DMS53 treated with DMSO at 0.1 percent for 48 hours (cell line): ENCODE results near the gene AATK.
"Not testable (repeated sequence)": the region's sequence is repeated elsewhere in the genome, so short reads cannot be mapped to it uniquely, and the experiment has no call there.

Source experiments
- DNase-seq: peaks from one replicate; lab custom pipeline; 2025; ENCODE audit not compliant: unreplicated experiment; lab: John Stamatoyannopoulos, UW

The AATK gene

DNA sequence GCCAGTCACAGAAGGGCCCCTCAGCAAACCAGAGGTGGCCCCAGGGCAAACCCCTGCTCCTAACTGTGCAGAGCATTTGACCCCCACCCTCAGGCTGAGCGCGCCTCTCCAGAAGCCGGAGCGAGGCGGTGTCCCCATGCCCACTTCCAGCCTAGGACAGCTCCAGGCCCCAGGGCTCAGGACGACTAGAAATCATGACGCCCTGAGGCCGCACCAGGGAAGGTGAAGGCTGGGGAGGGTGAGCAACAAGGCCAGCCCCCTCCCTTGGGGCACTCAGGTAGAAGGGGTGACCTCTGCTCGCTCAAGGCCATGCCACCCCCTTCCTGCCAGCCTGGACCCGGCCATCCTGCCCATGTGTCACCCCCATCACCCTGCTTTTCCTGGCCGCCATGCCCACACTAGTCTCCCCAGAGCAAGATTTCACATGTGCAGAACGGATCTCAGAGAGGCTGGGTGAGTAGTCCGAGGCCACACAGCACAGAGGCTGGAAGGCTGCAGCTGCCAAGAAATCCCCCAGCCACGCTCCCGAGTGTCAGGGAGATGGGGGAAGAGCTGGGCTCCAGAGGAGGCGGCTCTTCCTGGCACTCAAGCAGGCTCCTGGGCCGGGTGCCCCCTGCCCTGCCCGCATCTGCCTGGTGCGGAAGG lies 2.8 kb downstream of the AATK start:
- no peak for DNase-seq

DNA sequence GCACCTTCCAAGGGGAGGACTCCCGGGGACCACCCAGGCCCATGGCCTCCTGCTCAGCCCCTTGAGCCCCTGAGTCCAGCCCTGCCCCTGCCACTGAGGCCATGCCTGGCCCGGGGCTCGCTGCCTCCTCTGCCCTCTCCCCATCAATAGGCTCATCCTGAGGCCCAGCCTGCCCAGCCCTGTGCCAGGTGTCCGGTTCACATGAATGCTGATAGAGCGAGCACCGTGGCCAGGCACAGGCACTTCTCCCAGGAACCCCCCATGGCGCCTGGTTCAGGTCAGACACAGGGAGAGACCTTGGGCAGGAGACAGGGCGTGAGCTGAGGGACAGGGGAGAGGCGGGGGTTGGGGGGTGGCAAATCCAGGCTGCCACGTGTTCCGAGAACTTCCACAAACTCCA lies 3.5 kb downstream of the AATK start:
- no peak for DNase-seq

DNA sequence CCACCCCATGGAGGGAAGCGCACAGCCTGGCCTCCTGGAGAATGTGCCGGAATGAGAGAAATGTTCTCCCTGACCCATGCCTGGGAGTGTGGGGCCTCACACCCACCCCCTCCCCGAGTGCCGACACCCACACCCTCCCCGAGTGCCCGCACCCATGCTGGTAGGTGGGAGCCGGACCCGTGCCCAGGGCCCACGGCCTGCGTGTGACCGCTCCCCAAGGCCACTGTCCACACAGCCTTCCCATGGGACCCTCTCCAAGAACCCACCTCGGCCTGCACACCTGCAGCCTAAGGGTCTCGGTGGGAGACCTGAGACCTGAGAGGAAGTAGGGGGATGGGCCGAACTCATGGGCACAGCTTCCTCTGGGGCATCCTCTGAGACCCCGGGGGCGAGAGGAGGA lies 4.0 kb downstream of the AATK start:
- DNase-seq = no peak

DNA sequence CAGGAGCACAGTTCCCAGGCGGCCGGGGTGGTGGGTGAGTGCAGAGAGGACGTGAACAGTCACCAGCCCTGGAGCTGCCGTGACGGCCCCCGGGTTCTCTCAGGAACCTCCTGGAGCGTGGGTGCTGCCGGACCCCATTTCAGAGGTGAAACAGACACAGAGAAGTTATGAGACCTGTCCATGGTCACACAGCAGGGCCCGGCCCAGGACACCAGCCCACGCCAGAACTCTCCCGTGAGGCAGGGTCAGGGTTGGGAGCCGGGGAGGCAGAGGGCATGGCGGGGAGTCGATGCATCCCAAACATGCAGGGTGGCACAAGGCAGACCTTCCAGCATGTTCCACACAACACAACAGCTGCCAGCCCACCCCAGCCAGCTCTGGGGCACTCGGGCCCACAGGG lies 4.5 kb downstream of the AATK start:
- DNase-seq = no peak

DNA sequence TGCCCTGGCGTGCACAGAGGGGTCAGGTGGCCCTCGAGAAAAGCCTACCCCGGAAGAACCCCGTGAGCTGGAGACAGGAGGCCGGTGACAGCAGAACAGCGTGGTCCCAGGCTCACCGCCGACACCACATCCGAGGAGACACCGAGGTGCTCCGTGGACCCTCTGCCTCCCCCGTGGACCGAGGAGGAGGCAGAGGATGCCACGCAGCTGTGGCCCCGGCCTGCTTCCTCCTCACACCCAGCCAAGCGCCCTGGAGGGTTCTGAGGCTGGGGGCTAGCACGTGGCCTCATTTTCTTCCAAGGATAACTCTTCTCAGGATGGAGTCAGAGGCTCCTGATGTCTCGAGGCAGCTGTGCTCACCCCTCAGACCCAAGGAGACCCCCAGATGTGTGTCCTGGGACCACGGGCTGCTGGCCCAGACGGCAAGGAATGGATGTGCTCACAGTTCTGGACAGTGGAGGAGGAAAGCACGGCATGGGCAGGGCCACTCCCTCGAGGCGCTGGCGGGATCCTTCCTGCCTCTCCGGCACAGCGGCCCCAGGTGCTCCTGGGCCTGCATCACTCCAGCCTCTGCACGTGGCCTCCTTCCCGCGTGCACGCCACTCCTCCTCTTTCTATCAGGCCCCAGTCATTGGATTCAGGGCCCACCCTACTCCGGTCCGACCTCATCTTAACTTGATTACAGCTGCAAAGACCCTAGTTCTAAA lies 5.1 kb downstream of the AATK start:
- no peak for DNase-seq

DNA sequence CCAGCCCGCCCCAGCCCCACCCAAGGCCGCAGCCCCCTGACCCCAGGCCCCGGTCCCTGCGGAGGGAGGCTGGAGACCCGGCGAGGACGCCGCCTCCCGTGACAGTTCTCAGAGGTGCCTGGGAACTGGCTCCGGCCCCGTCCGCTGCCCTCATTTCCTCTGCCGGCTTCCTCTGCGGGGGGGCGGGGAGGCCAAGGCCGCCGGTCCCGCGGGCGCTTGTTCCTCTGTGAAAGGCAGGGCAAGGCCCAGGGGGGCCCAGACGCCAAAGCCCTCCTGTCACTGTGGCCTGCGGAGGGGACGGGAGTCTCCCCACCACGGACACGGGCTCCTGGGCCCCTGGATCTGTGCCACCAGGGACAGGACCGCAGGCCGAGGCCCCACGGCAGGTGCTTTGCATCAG lies 5.7 kb downstream of the AATK start:
- DNase-seq = no peak

DNA sequence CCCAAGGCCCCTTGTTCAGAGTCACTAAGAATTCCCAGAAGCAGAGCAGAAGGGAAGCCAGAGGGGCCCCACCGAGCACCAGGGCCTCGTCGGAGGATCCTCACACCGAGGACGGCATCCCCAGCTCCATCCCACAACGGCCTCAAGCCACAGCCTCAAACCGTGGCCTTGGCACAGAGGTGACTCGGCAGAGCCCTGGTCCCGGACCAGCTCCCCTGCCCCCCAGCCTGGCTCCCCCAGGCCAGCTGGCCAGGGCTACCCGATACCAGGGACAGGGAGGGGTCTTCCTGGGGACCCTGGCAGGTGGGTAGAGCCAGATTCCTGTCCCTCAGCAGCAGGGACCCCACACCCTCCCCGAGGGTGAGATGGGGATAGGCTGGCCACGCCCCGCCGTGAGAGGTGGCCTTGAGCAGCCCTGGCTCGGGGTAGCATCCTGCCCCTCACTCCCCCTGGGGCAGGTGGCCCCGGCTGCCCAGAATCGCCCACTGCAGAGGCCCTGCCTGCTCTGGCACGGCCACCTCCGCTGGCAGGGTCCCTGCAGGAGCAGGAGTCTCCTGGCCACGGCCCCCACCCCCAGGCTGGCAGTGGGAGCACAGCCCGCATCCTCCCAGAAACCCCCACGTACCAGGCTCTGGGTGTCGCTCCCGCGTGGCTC lies 6.3 kb downstream of the AATK start:
- no peak for DNase-seq

DNA sequence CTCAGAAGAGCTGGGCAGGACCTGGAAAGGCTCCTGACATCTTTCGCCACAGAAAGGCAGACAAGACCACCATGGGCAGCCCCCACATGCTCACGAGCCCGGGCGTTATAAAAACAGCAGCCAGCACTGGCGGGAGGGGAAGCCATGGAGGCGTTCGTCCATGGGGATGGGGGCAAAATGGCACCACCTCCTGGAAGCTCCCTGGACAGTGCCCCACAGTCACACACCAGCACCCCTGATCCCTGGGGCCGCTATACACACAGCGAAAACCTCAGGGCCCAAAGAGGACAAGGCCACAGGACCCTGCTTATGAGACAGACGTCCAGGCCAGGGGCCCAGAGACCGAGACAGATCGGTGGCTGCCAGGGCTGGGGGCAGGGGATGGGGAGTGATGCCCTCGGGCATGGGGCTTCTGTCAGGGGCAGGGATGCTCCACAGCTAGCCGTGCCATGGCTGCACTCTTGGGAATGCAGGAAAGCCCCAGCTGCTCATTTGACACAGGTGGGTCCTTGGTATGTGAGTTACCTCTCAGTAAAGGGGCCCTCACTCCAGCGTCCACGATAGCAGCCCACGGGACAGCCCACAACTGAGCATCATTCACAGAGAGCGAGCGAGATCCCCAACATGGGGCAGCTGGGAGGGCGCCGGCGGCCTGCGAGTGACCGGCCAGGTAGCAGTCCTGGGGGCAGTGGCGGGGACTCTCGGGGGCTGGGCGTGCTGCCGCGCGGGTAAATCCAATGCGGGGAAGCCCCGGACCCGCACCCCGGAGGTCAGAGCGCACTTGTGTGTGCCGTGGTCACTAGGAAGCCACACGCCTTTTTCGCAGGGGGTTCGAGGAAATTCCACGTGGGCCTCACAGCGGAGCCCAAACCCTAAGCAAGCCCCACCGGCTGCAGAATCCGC lies 7.1 kb downstream of the AATK start:
- no peak for DNase-seq

DNA sequence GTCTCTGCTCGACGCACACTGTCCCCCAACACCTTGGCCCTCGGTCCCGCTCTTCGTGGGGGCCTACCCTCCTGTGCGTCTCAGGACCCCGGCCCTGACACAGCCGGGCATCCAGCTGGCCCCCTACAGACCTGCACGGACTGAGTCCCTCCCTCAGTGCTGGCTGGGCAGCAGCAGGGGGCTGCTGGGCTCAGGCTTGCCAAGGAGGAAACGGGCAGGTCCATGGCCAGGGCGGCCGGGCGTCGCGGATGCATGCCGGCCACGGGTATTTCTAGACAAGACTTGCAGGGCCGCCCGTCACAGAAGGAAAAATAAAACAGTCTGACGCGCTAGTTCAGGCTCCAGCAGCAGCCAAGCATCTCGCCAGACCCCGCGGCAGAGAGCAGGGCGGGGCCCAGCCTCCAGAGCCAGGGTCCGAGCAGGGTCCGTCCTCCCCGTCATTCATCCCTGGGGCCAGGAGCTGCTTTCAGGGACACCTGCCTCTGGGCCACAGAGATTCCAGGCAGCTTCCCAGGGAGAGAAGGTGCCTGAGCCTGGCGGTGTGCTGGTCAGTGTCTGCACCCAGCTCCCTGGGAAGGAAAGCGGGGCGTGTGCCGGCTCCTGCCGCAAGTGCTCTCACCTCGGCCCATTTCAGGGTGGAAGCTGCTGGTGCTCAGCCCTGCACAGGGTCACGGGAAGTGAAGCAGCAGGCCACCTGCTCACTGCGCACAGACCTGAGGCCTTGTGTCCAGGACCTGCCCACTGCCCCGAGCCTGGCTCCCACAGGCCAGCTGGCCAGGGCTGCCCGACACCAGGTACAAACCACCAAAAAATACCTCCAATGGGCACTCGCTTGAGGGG lies 8.0 kb downstream of the AATK start:
- no peak for DNase-seq

DNA sequence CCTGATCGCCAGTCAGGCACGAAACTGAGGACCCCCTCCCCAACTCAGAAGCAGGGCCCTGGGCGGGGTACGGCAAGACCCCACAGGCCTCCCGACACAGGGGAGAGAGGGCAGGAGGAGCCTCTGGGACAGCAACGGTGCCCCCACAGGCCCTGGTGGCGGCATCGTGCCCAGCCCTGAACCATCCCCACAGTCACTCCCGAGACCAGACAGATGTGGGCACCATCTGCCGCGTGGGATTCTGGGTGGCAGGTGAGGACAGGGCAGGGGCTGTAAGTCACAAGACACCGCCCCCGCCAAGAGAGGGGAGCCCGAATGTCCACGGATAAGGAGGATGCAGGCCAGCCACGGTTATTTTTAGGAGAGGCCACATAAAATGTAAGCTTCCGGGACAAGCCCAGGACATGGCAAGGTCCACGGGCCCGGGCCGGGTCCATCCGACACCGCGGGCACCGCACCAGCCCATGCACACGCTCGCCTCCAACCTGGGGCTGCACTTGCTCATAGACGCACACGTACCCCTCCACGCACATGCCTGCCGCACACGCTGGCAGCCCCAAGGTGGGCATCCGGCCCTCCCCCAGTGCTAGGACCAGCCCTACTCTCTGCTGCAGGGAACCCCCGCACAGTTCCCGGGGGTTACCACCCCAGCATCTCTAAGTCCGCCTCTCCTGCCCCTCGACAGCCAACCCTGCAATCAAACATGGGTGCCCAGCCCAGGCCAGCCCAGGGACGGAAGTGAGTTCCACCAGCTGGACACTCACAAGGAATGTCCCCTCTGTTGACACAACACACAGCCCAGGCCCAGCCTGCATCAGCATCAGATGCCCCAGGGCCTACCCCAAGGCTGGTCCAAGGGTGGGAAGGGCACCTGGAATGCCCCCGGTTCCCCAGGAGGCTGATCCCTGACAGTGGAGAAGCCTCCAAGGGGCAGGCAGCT lies 8.9 kb downstream of the AATK start:
- no peak for DNase-seq

DNA sequence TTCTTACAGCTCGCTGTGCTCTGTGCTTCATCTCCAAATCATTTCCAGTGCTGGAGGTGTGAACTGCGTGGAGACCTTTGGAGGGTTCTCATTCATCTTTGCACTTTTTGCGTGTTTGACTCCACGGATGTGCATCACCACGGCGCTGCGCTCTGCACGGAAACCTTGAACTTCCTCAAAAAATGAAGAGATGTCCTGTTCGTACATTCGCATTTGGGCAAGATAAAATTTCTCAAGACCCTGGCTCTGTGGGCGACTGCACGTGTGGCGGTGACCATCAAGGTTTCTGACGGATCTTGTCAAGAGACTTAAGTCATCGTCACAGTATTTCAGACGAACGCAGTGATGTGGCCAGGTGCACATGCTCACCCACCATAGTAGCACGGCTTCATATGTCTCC lies 11.1 kb downstream of the AATK start:
- DNase-seq = no peak

DNA sequence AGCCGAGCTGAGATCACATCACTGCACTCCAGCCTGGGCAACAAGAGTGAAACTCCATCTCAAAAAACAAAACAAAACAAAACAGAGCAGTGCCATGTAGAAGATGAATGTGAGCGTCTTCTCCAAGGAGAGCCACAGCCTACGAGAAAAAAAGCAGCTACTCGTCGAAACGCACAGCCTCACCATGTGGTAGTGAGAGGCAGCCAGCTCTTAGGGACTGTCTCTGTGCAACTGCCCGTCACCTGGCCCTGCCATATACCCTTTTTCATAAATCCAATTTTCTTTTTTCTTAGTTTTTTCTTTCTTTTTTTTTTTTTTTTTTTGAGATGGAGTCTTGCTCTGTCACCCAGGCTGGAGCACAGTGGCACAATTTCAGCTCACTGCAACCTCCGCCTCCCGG lies 12.0 kb downstream of the AATK start:
- not testable (repeated sequence) for DNase-seq

DNA sequence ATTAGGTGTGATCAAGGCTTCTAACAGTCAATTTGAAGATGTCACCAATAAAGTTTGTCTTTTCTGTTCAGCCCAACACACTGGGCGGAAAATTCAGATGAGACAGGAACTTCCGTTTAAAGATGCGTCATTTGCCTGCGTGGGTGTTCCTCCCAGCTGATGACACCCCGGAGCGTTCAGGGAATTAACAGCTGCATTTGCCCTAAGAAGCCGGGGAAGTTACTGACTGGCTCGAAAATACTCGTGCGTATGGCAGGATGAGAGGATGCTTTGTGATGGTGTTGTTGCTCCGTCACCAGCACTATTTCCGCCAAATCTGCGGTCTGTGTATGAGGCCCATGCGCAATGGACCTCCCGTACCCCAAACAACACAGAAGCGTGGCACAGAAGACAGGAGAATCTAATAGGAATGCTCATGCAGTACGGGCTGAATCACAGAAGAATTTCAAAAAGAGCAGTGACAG lies 12.6 kb downstream of the AATK start:
- DNase-seq = no peak

DNA sequence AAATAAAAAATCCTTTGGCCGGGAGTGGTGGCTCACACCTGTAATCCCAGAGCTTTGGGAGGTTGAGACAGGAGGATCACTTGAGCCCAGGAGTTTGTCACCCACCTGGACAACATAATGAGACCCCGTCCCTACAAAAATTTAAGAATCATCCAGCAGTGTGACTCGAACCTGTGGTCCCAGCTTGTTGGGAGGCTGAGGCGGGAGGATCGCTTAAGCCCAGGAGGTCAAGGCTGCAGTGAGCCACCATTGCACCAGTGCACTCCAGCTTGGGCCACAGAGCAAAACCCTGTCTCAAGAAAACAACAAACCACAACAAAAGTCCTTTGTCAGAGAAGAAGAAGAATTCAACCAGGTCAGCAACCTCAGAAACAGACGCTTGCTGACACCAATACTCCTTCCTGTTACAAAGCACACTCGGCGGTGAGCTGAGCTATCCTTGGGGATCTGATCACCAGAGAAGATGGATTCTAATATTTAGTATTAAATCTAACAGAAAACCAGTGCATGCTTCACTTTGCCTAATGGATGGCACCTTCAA lies 13.7 kb downstream of the AATK start:
- no peak for DNase-seq

DNA sequence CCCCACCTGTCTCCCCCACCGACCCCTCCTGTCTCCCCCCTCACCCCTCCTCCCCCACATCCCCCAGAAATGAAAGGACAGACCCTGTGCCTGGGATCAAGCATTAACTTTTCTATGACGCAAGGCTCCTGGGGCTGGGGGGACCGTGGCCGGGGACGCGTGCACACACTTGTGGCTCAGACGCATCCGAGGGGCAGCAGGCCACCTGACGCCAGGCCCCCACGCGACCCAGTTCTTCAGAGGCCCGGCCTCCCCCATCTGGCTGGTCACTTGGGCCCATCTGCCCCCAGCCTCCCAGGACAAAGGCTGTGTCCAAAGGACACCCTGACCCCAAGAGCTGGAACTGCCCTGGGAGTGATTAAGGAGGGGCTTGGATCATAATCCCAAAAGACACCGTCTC lies 14.7 kb downstream of the AATK start:
- no peak for DNase-seq

DNA sequence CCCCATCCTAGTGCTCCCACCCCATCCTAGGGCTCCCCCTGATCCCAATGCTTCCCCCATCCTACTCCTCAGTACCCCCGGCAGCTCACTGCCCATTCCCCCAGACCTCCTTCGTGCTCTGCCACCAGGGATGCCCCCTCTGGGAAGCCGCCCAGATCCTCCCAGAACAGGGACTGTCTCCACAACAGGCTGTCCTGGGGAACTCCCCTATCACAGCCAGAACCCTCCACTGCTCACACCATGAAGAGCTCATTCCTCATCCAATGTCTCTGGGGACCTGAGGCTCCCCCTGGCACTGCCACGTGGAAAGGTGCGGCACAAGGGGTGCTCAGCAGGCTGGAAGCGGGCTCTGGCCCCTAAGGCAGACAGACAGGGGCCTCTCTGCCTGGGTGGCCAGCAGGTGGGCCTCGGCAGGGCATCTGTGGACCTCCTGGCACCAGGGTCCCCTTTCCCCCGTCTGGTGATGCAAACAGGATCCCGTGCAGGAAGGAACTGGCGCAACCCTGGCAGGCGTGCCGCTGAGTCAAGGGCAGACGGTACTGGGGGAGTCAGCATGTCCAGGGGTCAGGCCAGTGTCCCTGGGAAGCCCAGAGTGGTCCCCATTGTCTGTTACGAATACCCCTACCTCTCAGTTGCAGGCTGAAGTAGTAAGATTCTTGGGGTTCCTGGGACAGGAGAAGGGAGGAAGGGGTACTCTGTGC lies 15.5 kb downstream of the AATK start:
- no peak for DNase-seq

DNA sequence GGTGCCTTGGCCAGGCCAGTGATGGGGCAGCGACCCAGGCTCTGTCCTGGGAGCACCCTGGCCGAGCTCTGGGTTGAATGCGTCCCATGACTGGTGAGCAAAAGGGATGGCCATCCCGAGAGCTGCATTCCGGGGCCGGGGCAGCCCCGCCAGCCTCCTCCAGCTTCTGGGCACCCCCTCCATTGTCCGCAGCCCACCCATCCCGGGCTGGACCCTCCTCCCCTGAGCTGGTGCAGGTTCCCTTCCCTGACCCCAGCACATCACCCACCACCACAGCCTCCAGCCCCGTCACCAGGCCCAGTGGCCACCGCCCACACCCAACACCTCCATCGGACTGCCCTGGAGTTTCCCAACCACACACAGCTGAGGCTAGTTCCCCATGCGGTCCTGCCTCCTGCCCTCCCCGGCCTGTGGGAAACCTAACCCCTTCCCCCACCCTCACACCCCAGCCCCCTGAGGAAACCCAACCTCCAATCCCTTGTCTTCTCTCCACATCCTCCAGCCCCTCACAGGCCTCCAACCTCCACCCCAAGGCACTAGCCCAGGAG lies 17.0 kb downstream of the AATK start:
- DNase-seq = no peak

DNA sequence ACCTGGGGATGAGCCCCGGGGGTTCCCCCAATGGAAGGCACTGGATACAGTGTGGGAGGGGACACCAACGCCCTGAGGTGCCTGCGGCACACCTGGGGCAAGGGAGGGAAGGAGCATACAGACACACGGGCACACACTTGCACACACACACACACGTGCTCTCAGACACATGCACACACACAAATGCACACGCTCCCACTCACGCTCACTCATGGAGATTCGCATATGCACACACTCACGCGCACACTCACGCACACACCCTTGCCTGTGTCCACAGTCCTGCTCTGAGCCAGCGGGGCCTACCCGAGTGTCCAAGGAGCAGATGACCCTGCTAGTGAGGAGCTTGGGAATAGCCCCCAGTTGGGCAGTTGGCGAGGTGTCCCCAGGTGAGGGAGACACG lies 17.4 kb downstream of the AATK start:
- DNase-seq = no peak
